Urothelium cell line (cell line): ENCODE measurements around the gene PDIA3.
"Not testable (repeated sequence)": the region's sequence is repeated elsewhere in the genome, so short reads cannot be mapped to it uniquely, and the experiment has no call there.

Experiments
- DNase-seq: peaks from one replicate; pipeline ENCODE4 v3.0.0; 2011; ENCODE audit warnings: low spot score, mixed read lengths
- FAIRE-seq: peaks from 2 replicates; lab custom pipeline; 2011; peaks lifted over from hg19 to GRCh38; lab: Jason Lieb, UNC

PDIA3 gene

DNA sequence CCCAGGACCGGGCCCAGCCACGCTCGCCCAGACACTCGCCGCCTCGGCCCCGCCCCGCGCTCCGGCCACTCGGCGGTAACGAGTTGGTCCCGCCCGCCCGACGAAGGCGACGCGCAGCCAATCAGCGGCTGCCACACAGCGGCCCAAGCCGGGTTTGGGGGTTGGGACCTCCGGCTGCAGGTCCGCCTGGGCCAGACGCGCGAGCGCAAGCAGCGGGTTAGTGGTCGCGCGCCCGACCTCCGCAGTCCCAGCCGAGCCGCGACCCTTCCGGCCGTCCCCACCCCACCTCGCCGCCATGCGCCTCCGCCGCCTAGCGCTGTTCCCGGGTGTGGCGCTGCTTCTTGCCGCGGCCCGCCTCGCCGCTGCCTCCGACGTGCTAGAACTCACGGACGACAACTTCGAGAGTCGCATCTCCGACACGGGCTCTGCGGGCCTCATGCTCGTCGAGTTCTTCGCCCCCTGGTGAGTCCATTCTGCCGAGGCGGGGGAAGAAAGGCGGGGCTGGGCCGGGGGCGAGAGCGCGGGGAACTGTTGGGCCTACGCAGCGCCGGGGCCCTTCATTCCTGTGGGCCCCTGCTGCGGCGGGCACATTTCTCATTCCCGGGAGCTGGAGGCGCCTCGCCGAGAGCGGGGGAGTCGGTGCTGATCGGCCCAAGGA, at the start of gene PDIA3:
Gene PDIA3 (plus strand): TSS at position 194 of the 658 bp plus-strand sequence. CDS start 102 bp downstream, at position 296.
- not testable (repeated sequence) for FAIRE-seq

DNA sequence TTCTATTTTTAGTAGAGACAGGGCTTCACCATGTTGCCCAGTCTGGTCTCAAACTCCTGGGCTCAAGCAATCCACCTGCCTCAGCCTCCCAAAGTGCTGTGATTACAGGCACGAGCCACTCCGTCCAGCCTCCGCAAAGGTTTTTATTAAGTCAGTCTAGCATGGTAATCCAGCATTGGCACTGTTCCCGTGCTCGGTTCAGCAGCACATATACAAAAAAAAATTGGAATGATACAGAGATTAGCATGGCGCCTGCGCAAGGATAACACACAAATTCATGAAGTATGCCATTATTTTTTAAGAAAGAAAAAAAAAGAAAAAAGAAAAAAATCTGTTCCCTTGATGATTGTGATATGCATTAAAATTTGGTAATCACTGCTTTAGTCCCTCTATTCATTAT, 44.1 kb upstream of the PDIA3 start:
- no peak for FAIRE-seq
- no peak for DNase-seq

More for the DNA sequence above, at the start of gene PDIA3:
- DNase-seq = peak; percentile 96

DNA sequence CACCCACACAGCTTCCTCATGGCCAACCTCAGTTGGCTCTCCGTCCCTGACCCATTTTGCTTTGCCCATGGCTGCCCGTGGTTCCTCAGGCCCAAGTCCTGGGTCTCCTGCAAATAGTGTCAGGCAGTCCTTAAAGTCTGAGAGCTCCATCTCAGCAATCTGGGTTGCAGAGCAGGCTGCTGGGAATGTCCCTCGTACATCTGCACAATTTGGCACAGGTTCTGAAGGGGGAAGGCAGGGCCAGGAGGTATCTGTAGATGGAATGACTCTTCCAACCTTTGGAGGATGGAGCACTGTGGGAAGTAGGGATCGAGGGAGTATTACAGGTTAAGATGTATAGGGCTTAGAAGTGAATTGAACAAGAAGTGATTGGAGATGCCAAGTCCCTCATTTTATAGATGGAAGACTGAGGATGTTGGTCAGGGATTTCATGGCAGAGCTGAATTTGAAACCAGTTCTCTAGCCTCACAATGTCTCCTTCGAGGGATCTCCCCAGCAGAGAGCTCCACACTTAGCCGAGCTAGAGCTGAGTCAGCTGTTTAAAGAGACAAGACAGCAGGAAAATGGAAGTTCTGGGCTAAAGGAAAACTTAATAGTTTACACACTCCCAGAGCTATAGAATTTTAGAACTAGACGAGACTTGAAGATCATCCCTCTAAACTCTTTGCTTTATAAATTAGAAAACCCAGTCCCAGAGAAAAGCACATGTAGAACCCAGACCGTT, 43.4 kb upstream of the PDIA3 start:
- no peak for FAIRE-seq
- DNase-seq = no peak

DNA sequence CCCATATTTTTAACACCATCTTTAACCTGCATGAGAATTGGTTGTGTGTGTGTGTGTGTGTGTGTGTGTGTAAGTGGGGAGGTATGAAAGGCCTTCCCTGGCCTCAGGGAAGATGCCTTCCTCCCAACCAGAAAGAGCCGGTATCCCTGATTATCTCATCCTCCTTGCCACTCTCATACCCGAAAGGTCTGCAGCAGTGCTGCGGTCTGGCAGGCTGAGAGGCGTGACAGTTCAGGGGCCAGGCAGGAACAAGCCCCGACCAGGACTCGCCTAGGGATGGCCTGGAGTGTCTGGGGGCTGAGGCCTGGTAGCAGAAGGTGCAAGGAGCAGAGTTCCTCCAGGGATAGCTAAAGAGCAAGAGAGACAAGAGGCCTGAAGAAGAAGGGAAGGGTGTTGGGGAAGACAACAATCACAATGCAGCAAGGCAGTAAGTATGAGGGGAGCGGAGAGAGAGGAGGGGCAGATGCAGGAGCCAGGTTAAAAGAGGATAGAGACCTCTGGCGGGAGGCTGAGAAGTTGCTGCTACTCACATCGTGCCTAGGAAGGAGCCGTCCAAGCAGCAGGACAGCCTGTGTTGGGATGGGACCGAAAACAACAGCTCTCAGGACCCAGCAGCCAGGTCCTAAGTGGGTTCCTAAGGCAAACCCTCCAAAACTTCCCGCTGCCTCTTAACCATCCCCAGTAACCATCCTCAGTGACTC, 35.7 kb upstream of the PDIA3 start:
- FAIRE-seq = peak; percentile 81
- not testable (repeated sequence) for DNase-seq

DNA sequence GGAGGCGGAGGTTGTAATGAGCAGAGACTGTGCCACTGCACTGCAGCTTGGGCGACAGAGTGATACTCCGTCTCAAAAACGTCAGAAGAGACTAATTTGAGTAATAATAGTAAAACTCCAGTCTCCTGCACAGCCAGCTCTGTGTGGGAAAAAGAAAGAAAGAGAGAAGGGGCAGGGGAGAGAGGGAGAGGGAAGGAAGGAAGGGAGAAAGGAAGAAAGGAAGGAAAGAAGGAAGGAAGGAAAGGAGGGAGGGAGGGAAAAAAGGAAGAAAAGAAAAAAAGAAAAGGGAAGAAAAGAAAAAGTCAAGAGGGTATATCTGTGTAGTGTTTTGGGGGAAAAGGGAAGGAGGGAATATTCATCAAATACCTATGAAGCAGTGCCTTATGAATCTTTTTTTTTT, 23.1 kb upstream of the PDIA3 start:
- FAIRE-seq = no peak

DNA sequence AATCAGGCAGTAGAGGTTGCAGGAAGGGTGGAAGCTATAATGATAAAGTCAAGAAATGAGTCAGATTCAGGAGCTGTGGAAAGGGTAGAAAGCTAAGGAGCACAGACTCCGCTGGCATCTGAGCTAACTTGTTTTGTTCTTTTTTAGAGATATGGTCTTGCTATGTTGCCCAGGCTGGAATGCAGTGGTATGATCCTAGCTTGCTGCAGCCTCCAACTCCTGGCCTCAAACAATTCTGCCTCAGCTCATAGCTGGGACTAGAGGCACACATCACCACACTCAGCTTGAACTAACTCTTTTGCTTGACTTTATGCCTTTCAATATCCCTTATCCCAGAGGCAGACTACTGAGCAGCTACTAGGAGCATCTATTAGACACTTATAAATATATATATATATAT, 19.9 kb upstream of the PDIA3 start:
- DNase-seq, FAIRE-seq: not testable (repeated sequence)

More for the DNA sequence above, 23.1 kb upstream of the PDIA3 start:
- no peak for DNase-seq

DNA sequence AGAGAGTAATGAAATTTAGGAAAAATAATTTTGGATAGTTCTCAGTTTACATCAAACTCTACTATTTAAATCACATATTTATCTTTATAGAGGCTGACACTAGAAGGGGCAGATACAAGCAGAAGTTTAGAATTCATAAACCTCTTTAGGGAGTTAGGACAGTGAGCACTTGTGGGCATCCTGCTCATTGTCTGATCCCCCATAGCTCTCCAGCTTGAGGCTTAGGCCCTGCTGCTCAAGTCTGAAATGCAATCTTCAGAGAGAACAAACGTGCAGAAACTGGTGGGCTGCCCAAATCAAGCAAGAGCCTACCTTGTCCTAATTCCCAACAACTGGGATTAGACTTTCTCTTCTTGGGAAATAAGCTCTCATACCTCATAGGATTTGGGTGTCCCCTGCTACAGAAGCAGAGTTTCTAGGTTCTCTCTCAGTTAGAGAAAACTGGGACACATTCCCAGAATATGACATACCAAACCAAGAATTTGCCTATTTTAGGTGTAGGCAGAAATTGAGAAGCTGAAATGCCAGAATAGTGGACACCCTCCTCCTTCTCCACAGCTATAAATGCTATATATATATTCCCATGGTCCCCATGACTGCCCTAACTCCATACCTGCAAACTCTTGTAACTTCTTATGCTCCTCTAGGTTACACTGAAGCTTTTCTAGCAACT, 18.0 kb upstream of the PDIA3 start:
- FAIRE-seq, DNase-seq: not testable (repeated sequence)

DNA sequence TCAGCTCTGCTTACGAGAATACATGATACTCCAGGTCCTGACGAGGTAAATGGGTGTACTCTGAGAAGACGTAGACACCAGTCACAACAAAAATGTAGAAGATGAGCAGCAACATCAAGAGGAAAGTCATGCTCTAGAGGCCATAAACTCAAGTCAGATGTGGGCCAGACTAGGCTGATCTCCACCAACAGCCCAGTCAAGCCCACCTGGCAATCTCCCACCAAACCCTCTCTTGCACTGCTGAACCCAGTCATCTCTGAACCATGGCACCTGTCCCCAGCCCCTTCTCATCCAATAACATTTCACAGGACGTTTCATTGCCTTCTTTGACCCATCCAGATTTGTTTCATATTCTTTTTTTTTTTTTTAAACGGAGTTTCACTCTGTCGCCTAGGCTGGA, 10.8 kb upstream of the PDIA3 start:
- FAIRE-seq = no peak
- DNase-seq = no peak

DNA sequence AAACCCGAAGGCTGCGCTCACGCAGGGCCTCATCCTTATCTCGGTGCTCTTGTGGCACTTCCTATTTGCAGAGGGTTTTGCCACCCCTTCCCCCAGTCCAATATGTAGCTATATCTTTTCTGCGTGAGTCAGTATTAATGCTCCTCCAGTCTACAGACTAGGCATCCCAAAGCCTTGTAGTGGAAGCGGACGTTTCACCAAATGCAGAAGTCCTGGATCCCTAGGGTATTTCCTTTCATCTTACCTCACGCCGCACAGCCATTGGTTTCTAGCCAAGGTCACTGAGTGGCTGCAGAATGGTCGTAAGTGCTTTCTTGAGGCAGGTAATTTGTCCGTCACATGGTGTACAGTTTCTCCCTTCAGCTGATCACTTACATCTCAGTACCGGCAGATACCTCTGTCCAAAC, 668 bp downstream of the PDIA3 start:
- FAIRE-seq = not testable (repeated sequence)

DNA sequence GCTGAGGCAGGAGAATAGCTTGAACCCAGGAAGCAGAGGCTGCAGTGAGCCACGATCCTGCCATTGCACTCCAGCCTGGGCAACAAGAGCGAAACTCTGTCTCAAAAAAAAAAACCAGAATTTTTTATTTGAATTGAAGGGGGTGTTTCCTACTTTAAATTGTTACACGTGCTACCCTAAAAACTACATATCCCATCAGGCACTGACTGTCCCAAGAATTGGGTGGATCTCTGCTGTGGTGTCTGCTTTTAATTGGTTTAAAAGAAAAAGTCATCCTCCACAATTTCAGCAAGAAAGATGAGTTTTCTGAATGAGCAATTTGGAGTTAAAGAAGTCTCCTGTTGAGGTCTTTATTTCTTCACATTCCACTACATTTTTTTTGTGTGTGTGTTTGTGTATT, 2.1 kb downstream of the PDIA3 start:
- no peak for FAIRE-seq

More for the DNA sequence above, 668 bp downstream of the PDIA3 start:
- not testable (repeated sequence) for DNase-seq

DNA sequence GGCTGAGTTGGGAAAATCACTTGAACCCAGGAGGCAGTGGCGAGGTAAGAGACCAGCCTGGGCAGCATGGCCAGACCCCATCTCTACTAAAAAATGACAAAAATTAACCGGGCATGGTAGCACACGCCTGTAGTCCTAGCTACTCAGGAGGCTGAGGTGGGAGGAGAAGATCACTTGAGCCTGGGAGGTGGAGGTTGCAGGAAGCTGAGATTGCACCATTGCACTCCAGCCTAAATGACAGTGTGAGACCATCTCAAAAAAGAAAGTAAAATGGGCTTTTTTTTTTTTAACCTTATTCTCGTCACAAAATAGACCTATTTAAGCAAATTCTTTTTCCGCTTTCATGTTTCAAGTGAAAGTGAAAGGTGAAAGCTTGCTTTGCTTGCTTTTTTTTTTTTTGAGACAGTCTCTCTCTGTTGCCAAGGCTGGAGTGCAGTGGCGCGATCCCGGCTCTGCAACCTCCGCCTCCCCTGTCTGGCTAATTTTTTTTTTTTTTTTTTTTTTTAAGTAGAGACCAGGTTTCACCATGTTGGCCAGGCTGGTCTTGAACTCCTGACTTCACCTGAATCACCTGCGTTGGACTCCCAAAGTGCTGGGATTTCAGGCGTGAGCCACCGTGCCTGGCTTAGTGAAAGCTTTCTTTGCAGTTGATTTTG, 3.6 kb downstream of the PDIA3 start:
- DNase-seq (no peak), FAIRE-seq (no peak)

More for the DNA sequence above, 2.1 kb downstream of the PDIA3 start:
- DNase-seq = no peak

DNA sequence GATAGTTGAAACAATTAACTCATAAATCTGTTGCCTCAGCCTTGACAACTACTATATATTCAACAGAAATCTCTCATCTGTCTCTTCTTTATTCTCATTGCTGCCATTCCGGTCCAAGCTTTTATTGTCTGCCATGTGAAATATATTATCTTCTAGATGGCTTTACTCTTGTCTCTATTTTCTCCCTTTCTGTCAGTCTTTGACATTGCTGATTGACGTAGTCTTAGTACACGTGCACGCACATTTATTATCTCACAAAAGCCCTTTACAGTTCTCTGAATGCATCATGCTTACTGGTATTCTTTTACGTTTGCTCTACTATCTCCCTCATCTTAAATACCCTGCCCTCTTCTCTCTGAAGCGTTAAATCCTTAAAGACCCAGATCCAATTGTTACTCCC, 5.6 kb downstream of the PDIA3 start:
- DNase-seq (no peak), FAIRE-seq (no peak)

DNA sequence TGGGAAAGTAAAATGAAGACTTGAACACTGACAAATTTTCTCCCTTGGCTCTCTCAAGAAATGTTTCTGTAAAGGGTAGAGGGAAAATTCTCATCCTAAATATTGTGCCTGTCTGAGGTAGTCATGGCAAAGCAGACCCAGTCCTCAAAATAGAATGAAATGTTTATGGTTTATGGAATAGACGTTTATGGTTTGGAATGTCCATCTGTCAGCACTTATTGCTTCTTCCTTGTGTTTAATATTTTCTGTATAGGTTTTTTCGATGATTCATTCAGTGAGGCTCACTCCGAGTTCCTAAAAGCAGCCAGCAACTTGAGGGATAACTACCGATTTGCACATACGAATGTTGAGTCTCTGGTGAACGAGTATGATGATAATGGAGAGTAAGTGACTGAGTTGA, 16.6 kb downstream of the PDIA3 start:
- DNase-seq = no peak
- FAIRE-seq = no peak

DNA sequence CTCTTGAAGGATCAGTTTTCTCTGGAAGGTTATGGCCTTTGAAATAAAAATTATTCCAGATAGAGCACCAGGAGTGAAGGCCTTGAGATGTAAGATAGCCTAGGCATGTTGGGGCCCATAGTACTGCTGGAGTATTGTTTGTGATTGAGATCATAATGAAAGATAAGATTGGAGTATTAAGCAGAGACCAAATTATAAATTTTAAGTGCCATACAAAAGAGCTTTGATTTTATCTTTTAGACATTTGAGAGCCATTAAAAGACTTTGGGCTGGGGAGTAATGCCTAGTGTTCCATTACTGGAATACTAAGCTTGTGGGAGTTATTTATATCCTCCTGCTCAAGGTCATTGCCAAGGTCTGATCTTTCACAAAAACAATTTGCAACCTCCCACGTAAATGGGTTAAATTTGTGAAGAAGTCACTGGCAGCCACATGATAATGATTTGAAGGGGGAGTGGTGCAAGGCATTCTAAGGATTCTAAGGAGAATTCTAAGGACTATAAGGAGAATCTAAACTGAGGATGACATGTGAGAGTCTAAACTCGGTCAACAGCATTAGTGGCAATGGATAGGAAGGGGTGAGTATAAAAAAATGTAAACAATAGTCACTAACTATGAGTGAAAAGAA, 17.7 kb downstream of the PDIA3 start:
- DNase-seq = no peak
- FAIRE-seq = no peak

DNA sequence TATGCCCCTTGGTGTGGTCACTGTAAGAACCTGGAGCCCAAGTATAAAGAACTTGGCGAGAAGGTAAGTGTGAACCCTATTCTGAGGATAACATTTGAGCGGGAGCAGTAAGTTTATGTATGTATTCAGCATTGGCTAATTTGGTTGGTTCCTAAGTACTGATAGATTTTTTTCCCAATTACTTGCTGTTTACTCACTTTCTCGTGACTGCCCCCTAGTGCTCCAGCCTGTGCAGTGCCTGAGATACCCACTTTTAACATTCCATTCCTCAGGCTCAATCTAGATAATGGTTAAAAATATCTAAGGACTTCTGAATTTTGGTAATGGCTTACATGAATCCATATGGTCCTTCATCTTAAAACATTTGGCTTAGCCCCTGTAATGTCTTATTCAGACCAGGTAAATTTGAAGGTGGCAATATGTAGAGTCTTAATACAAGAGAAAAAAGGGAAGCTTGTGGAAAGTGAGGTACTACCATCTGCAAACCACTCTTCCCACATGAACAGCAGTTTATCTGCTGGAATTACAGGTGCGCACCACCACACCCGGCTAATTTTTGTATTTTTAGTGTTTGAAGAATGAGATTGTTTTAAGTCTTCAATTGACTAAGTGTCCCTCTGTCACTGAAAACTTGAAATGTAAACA, 23.5 kb downstream of the PDIA3 start:
- FAIRE-seq = no peak
- peak; percentile 56 for DNase-seq

DNA sequence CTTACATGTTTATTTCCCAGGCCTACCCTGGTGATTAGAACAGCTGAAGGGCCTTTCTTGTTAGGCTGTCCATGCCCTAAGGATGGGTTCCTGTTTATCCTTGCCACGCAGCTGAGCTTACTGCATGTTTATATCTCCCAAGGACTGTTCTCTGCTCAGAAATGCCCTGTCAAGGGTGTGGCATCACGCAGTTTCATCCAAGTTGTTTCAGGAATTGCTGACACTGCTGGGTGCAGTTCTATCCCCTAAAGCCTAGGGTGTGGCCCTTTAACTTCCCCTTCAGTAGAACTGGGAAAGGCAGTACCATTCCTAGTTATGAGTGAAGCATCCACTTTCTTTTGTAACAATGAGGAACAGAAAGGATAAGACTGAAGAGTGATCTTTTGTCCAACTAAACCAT, 25.6 kb downstream of the PDIA3 start:
- no peak for FAIRE-seq

DNA sequence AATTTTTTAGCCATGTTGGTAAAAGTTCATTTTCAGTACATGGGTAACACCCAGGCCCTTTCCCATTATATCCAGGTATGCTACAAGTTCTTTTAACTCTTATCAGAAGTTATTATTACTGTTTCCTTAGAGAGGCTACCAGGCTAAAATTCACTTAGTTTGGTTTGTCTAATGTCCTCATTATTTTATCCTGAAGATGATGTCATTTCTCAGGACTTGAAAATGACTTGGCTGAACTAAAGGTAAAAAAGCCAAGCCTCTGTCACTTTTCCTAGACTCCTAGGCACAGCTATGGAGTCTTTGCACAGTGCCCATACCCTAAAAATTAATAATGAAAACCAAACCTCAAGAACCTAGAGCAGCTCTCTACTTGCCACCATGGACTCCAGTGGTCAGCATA, 26.4 kb downstream of the PDIA3 start:
- FAIRE-seq (no peak), DNase-seq (no peak)

More for the DNA sequence above, 25.6 kb downstream of the PDIA3 start:
- no peak for DNase-seq

DNA sequence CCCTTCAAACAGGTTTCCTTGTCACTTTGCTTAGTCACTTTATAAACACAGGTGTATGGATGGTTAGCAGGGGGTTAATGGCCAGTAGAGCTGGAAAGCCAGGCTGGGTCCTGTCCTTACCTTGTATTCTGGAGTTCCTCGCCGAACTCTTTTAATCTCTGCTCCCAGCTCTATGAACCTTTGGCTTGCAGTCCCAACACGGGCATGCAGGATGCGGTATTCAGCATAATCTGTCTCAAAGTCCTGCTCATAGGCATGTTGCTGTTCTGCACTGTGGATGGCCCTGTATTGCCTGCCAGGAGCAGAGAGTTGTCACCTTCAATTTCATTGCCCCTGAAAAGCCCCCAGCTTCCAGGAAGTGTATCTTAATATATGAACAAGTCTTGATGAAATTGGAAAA, 27.8 kb downstream of the PDIA3 start:
- FAIRE-seq = no peak

DNA sequence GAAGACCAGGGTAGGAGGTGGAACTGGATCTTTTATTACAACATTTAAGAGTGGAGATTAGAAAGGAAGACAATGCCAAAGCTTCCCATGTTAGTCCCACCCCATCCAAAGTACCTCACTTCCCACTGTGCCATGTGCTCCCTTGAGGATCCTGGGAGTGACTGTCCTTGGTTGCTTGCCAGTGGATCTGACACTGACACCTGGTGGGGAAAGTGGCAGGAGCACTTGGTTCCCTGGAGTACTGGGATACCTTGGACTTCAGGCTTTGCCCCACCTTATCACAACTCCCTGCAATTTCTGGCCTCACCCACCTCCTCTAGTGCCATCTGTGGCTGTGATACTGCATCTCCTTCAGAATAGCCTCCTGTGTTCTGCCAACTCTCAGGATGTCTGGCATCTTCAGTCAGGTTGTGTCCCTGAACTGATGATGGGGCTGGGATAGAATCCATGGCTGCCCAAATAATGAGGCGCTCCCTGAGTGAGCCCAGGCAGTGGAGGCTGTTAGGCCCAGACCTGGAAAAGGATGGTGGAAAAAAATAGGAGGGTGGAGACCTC, 29.2 kb downstream of the PDIA3 start:
- DNase-seq (peak; percentile 49), FAIRE-seq (no peak)

More for the DNA sequence above, 27.8 kb downstream of the PDIA3 start:
- no peak for DNase-seq
